GM18499 (cell line): ENCODE measurements around the gene FAM177B.

Experiments used
- ATAC-seq: cut with Tn5 transposase; IDR thresholded peaks from one replicate; pipeline ENCODE4 v1.9.1; 2021; ENCODE audit warnings: moderate number of reproducible peaks; ENCODE audit not compliant: insufficient read depth, unreplicated experiment

The FAM177B gene

GRCh38 chr1:222784371-222784770 lies 47.4 kb downstream of the FAM177B start:
- ATAC-seq = no peak

- ATAC-seq = no peak
Measured at GRCh38 chr1:222784916-222785315, 47.9 kb downstream of the FAM177B start.

- ATAC-seq = no peak
Measured at GRCh38 chr1:222785529-222785928, 48.5 kb downstream of the FAM177B start.

GRCh38 chr1:222786121-222786520 lies 49.1 kb downstream of the FAM177B start:
- no peak for ATAC-seq

DNA sequence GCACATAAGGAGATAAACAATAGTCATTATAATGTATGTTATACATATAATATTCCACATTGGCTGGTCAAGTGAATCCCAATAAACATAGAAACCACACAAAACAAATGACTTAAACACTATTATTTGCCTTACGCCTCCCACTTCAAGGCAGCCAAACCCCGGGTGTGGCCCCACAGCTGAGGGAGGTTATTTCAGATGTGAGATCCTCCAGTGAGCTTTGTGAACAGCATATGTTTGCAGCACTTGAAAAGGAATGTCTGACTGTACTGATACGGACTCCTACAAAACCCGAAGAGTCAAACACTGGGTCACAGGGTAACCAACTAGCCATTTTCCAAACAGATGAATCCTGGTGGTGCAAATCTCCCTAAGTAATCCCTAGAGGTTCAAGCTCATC lies 50.7 kb downstream of the FAM177B start:
- no peak for ATAC-seq

DNA sequence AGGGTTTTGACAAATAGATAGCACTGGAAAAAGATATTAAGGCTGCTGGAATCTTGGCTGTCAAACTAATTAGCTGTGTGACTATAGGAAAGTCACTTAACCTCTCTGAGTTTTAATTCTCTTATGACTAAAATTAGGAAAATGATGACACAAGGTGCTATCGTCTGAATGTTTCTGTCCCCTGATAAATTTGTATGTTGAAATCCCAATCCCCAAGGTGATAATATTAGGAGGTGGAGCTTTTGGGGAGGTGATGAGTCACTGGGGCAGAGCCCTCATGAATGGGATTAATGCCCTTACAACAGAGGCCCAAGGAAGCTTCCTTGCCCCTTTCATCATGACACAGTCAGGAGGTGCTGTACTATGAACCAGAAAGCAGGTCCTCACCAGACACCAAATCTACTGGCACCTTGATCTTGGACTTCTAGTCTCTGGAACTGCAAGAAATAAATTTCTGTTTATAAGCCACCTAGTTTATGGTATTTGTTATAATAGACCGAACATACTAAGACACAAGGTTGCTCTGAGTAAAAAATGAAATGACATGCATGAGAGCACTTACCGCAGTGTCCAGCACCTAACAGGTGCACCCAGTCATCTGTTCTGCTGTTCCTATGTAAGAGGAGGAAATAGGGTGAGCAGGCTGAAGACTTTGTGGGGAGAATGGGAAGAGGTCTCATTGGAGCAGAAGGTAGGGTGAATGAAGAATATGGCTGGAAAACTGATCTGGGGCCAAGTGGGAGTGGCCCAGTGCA lies 51.6 kb downstream of the FAM177B start:
- ATAC-seq = no peak

- no peak for ATAC-seq
Measured at GRCh38 chr1:222790115-222790514, 53.1 kb downstream of the FAM177B start.

GRCh38 chr1:222790520-222790919 lies 53.5 kb downstream of the FAM177B start:
- ATAC-seq = no peak

DNA sequence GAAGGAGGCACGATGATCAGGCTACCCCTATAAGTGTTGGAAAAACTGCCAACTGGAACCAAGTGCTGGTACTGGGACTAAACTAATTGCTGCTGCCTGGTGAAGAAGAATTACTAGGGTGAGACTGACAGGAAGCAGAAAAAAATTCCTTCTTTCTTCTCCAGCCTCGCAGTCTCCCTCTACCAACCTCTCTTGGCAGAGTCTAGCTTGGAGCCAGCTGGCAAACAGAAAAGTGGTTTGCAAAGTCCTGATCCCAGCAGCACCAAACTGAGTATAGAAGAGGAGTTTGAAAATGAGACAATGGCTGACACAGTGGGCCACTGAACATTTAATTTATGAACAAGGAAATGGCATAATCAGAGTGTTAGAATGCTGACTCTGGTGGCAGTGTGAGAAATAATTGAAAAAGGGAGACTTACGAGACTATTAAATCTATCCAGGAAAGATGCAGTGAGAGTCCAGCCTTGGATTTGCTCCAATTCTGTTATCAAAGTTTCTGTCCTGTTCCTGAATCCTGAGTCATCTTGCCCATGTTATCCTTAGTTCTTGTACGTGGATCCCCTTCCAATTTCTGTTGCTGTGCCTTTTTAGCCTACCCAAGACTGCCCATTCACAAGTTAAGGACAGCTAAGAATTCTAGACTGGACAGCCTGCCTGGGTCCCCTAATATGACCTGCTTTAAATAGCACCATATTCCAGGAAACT lies 54.2 kb downstream of the FAM177B start:
- no peak for ATAC-seq

DNA sequence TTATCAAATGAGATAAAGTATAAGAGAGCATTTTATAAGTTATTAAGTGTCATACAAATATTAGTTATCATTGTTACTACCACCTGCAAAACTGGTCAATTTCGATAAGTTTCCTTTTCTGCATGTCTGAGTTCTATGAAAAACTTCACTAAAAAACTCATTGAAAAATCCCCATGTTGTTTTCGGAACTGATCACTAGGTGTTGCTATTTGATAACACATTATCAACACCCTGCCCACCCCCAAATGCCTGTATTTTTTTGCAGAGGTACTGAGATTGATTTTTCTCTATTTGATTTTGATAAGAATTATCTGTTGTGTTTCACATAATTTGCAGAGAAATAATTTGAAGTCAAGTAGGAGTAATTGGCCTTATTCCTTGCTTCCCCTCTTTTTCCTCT lies 55.7 kb downstream of the FAM177B start:
- no peak for ATAC-seq

DNA sequence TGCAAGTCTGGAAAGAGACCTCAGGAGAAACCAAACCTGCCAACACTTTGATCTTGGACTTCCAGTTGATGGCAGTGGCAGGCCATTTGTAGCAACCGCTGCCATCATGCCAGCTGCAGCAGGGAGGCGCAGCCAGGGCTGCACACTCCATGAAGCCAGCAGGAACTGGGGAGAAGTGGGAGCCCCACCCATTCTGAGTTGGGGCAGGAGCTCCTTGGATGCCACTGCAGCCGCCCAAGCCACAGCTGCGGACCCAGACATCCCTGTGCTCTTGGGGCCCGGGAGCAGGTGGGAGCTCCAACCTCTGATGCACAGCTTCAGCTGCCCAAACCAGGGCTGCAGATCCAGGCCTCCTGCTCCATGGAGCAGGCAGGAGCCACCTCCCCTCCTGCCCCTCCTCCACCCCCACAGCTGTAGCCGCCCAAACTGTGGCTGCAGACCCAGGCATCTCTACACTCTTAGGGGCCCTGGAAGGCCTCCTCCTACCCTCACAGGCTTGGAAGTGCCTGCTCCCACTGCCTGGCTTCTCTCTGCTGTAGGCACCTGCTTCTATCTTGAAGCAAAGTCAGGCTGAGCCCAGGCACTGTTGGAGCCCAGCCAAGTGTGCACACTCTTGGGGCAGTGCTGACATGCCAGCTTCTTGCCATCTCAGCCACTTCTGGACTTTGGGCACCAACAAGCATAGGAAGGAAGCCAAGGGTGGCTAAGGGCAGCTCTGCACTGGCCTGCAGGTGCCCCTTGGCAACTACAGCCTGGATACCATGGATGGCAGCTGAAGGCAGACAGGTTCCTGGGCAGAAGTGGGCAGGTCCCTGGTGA lies 57.9 kb downstream of the FAM177B start:
- no peak for ATAC-seq

DNA sequence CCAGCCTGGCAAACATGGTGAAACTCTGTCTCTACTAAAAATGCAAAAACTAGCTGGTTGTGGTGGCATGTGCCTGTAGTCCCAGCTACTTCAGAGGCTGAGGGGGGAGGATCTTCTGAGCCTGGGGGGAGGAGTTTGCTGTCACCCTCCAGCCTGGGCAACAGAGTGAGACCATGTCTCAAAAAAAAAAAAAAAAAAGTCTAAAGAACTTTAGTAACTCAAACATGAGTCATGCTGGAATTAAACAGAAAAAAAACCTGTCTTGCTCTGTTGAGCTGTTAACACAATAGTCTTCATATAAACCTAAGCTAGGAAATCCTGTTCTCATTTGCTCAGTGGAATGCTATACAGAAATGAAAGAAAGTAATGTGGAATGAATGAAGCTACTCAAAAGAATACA lies 61.1 kb downstream of the FAM177B start:
- no peak for ATAC-seq

DNA sequence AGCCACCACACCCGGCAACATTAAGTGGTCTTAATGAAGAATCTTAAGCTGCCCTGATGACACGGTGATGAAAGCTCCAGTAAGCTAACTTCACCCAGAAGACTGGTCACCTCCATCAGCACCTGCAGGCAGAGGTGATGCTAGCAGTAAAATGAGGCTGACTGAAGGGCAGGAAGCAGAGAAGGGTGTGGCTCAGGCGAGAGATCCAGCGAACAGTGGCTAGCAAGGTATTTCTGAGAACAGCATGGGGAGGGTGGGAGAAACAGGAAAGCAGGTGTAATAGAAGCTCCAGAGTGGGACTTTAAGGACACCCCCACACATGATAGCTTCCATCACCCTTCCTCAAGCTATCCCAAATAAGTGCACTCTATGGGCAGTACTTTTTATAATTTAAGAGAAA lies 62.0 kb downstream of the FAM177B start:
- ATAC-seq = no peak
